Urinary bladder (tissue), 4 donors: Measurements from ENCODE around the gene CNRIP1. TPM values are rescaled to one million over a fixed set of nuclear protein-coding genes. Genes with fewer than 3 reads are reported as not detected.

Experiments used
- DNase-seq: peaks from one replicate; pipeline ENCODE4 v3.0.0-alpha.2; 2015; ENCODE audit errors: extremely low spot score
- H3K27ac ChIP-seq: one replicate; pipeline ENCODE4 v1.5.1; 2013; ENCODE audit warnings: low read depth, mild to moderate bottlenecking, moderate library complexity
- H3K36me3 ChIP-seq: one replicate; pipeline ENCODE4 v1.6.1; 2013; ENCODE audit warnings: mild to moderate bottlenecking, moderate library complexity; ENCODE audit not compliant: insufficient read depth
- H3K4me1 ChIP-seq: one replicate; pipeline ENCODE4 v1.6.1; 2013; ENCODE audit warnings: mild to moderate bottlenecking, moderate library complexity; ENCODE audit not compliant: insufficient read depth
- H3K4me3 ChIP-seq: one replicate; pipeline ENCODE4 v1.5.1; 2013; ENCODE audit warnings: low read depth, low read length
- WGBS: extraction: QIAGEN DNeasy Blood & Tissue Kit; methylation state at CpG from one replicate; pipeline ENCODE4 v1.1.7; 2013; 5-methylcytosine and 5-hydroxymethylcytosine counted together
- polyA plus RNA-seq: library from polyadenylated mRNA; stranded (reverse); fragments of 200-250 nt; gene quantifications from one replicate; pipeline ENCODE4 v1.2.3, GENCODE V29; 2013
- total RNA-seq: library from RNA; depleted of rRNA; stranded (reverse); fragments of >200 nt; gene quantifications from one replicate; pipeline ENCODE4 v1.2.3, GENCODE V29; 2014
- donor health status: healthy with polysubstance abuse.
- donor health status: healthy.

CNRIP1 gene
- total and polyA plus RNA-seq, 2 donors: 38.0 to 41.5 TPM

GRCh38 chr2:68272246-68272994 lies 47.3 kb downstream of the CNRIP1 start:
- WGBS: 67% methylated on average over 2 of the region's 2 CpGs
- H3K4me3 ChIP-seq: no peak overlapping the region
- H3K27ac ChIP-seq: no peak overlapping the region
- no peaks in the 10 kb centered on the region for H3K4me1 ChIP-seq
- H3K36me3 ChIP-seq: no peaks in the 10 kb centered on the region
- DNase-seq: no peak

GRCh38 chr2:68266655-68267054 lies 53.1 kb downstream of the CNRIP1 start:
- DNase-seq: no peak
- no peak overlapping the region for H3K4me3 ChIP-seq
- no peaks in the 10 kb centered on the region for H3K4me1 ChIP-seq
- H3K36me3 ChIP-seq: no peaks in the 10 kb centered on the region
- WGBS: 99% methylated on average over 1 of the region's 1 CpG
- H3K27ac ChIP-seq: no peak overlapping the region

DNA sequence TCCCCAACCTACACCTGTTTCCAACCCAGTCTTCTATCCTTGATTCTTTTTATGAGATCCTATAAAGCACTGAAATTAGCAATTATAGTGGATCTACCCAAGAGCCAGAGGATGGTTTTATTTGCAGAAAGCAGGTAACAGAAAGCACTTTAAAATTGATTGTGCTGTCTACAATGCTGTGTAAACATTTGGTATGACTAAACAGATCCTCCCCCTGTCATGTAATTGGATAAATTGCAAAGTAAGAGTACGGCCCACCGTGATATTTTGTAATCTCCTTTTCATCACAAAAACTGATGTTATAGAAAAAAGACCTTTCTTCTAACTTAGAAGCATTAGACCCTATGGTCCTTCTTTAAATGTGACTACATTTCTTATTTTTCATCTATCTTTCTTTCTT lies 56.1 kb downstream of the CNRIP1 start:
- Histone ChIP-seq H3K4me3 (no peak overlapping the region), H3K4me1 (no peaks in the 10 kb centered on the region), H3K27ac (no peak overlapping the region), H3K36me3 (no peaks in the 10 kb centered on the region)
- 85% methylated on average over 2 of the region's 2 CpGs for WGBS
- DNase-seq: no peak

DNA sequence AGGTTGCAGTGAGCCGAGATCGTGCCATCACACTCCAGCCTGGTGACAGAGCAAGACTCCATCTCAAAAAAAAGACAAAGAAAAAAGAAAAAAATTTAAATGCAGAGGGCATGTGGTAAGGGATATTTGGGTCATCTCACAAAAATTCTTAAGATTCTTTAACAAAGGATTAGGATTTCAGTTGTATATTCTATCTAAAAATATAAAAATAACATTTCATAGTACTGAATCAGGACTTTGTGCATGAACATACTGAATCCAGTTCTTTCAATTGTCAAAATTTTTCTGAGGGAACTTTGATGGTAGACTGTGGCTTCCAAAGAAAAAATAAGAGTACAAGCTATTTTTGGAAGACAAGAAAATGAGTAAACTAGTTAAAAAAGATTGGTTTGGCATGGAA lies 60.9 kb downstream of the CNRIP1 start:
- 95% methylated on average over 2 of the region's 2 CpGs for WGBS
- no peaks in the 10 kb centered on the region for H3K36me3 ChIP-seq
- no peak for DNase-seq
- no peak overlapping the region for H3K4me3 ChIP-seq
- no peaks in the 10 kb centered on the region for H3K4me1 ChIP-seq
- H3K27ac ChIP-seq: no peak overlapping the region

- 86% methylated on average over 1 of the region's 1 CpG for WGBS
- DNase-seq: no peak
- H3K27ac ChIP-seq: no peak overlapping the region
- H3K4me3 ChIP-seq: no peak overlapping the region
- H3K36me3 ChIP-seq: no peaks in the 10 kb centered on the region
- no peaks in the 10 kb centered on the region for H3K4me1 ChIP-seq
Observed at GRCh38 chr2:68256093-68256450, 63.7 kb downstream of the CNRIP1 start.

DNA sequence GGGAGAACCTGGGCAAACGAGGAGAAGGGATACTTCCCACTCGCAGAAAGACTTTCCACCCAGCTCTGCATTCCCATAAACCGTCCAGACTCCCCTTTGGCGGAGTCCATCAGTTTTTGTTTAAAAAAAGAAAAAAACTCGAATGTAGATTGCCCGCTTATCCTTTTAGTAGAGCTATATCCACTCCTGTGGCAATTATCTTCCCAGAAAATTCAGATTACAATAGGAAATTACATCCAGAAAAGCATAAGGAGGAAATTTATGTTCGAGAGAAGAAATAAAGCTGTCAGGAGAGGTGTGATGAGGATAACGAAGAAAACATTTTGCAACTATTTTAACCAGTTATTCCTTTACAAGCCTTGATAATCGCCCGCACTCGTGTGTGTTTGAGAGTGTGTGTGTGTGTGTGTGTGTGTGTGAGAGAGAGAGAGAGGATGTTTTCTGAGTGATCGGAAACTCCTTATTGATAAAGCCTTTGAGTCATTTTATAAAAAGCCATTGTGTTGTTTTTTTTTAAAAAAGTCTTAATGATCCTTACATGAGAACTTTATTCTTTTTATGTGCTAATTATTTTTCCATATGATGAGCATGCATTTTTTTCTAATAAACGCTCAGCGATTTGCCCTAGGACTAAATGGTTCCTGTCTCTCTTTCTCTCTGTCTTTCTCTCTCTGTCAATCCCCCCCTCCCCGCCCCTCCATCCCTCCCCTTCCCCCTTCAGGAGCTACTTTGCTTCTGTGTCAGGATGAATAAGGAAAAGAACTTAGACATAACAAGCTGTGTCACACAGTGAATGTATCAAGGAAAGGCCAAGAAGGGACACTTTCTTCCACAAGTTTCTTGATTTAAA lies 66.3 kb downstream of the CNRIP1 start:
- peak; percentile 45 for DNase-seq
- H3K27ac ChIP-seq: peak overlapping the region; percentile 92
- H3K36me3 ChIP-seq: no peaks in the 10 kb centered on the region
- H3K4me3 ChIP-seq: peak overlapping the region; percentile 99
- WGBS: 1% methylated on average over 15 of the region's 15 CpGs
- peaks cover 2% of the 10 kb centered on the region for H3K4me1 ChIP-seq

- Histone ChIP-seq H3K27ac (peak within 1 kb of the TSS; percentile 98), H3K36me3 (no peaks in the 10 kb centered on the region), H3K4me3 (peak within 1 kb of the TSS; percentile 99), H3K4me1 (peaks cover 2% of the 10 kb centered on the region)
- under 1% methylated on average over 79 of the region's 79 CpGs for WGBS
- DNase-seq: peak; percentile 87
Observed at GRCh38 chr2:68252400-68253218, 67.1 kb downstream of the CNRIP1 start, which contains the start of gene PPP3R1. PPP3R1 (minus strand) TSS chr2:68252532; CDS start chr2:68252127, 405 bp downstream.

GRCh38 chr2:68251855-68252399 lies 67.8 kb downstream of the CNRIP1 start:
- peak overlapping the region; percentile 98 for H3K27ac ChIP-seq
- H3K4me3 ChIP-seq: peak overlapping the region; percentile 99
- under 1% methylated on average over 76 of the region's 78 CpGs for WGBS
- no peak for DNase-seq
- peaks cover 2% of the 10 kb centered on the region for H3K36me3 ChIP-seq
- peaks cover 3% of the 10 kb centered on the region for H3K4me1 ChIP-seq

DNA sequence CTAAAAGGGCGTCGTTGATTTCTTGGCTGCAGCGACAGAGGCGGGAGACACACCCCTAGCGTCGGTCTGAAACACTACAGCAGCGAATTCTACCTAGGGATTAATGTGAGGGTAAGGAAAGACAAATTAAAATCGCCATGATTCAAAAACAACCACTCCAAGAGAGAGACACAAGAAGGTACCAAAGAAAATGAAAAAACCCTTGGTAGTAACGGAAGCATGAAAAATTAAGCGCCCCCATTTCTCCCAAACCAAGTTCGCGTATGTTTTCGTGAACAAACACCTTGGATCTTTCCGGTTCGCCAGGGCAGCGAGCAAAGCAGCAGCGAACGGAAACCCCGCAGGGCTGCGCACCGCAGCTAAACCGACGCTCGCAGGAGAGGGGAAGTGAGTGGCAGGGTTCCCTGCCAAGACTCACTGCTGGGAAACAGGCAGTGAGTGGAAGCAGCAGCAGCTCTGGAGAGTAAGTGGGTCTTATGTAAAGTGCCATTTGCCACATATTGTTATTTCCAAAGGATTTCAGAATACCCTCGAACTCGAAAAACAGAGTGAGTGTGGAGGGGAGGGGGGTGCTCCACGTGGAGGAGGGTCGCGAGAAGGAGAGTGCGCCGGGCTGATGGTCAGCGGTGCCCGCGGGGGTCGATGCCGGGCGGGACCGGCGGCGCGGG lies 68.4 kb downstream of the CNRIP1 start:
- Histone ChIP-seq H3K4me3 (peak overlapping the region; percentile 99), H3K36me3 (peaks cover 2% of the 10 kb centered on the region), H3K27ac (peak overlapping the region; percentile 98), H3K4me1 (peaks cover 3% of the 10 kb centered on the region)
- WGBS: under 1% methylated on average over 41 of the region's 41 CpGs
- DNase-seq: peak; percentile 83

GRCh38 chr2:68250652-68251186 lies 69.0 kb downstream of the CNRIP1 start:
- peaks cover 2% of the 10 kb centered on the region for H3K36me3 ChIP-seq
- H3K4me3 ChIP-seq: peak overlapping the region; percentile 99
- H3K4me1 ChIP-seq: peaks cover 3% of the 10 kb centered on the region
- peak overlapping the region; percentile 98 for H3K27ac ChIP-seq
- DNase-seq: no peak
- WGBS: 5% methylated on average over 15 of the region's 15 CpGs

DNA sequence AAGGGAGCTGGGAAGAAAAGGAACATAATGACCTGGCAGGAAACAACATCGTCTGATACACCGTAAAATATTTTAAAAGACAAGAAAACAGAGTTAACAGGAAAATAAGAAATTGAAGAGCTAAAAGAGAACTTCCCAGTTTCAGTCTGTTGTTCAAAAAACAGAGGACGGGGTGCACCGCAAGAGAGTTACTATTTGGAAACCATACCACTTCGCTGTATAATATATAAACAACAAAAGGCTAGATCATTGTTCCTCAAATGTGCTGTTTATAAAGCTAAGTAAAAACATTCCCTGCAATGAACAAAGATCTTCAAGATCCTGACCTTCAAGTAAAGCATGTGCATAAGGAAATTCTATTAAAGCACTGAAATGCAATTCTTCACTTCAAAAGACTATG lies 69.6 kb downstream of the CNRIP1 start:
- H3K27ac ChIP-seq: peak overlapping the region; percentile 5
- peaks cover 2% of the 10 kb centered on the region for H3K36me3 ChIP-seq
- WGBS: 12% methylated on average over 5 of the region's 5 CpGs
- peak overlapping the region; percentile 99 for H3K4me3 ChIP-seq
- peaks cover 3% of the 10 kb centered on the region for H3K4me1 ChIP-seq
- DNase-seq: no peak

GRCh38 chr2:68248806-68249205 lies 70.9 kb downstream of the CNRIP1 start:
- Histone ChIP-seq H3K4me3 (no peak overlapping the region), H3K27ac (no peak overlapping the region), H3K4me1 (peaks cover 3% of the 10 kb centered on the region), H3K36me3 (peaks cover 2% of the 10 kb centered on the region)
- WGBS: 51% methylated on average over 2 of the region's 2 CpGs
- DNase-seq: no peak
